ENCODE results near the gene GDAP1L1.
"Not testable (repeated sequence)": the region's sequence is repeated elsewhere in the genome, so short reads cannot be mapped to it uniquely, and the experiment has no call there.

Gene GDAP1L1

GRCh38 chr20:44222633-44223368 lies 24.3 kb upstream of the GDAP1L1 start:
- Histone ChIP-seq H3K4me3 (no peak overlapping the region), H3K9ac (ENCODE audit: insufficient read length) (no peak overlapping the region), H3K36me3 (ENCODE audit: insufficient read depth, low read length) (no peaks in the 10 kb centered on the region), H3K9me3 (ENCODE audit: low read depth, low read length) (no peaks in the 10 kb centered on the region), H3K27ac (no peak overlapping the region)
- DNase-seq (ENCODE audit: low read depth, low spot score) = no peak
- no peak for TF ChIP-seq POLR2AphosphoS5 (IDR thresholded peaks at IDR 0.05; ENCODE audit: borderline replicate concordance, low read depth, low read length)
- no peak for TF ChIP-seq FOXP2 (optimal IDR thresholded peaks at IDR 0.05; ENCODE audit: control extremely low read depth, extremely low read length, insufficient read depth)
- no peak for TF ChIP-seq EZH2 (IDR thresholded peaks at IDR 0.05)

GRCh38 chr20:44223721-44224120 lies 23.4 kb upstream of the GDAP1L1 start:
- no peaks in the 10 kb centered on the region for H3K9me3 ChIP-seq (ENCODE audit: low read depth, low read length)
- H3K27ac ChIP-seq = no peak overlapping the region
- no peak overlapping the region for H3K4me3 ChIP-seq
- H3K9ac ChIP-seq (ENCODE audit: insufficient read length) = no peak overlapping the region
- DNase-seq (ENCODE audit: low read depth, low spot score) = no peak
- H3K36me3 ChIP-seq (ENCODE audit: insufficient read depth, low read length) = no peaks in the 10 kb centered on the region
- no peak for TF ChIP-seq EZH2 (IDR thresholded peaks at IDR 0.05)
- no peak for TF ChIP-seq FOXP2 (optimal IDR thresholded peaks at IDR 0.05; ENCODE audit: control extremely low read depth, extremely low read length, insufficient read depth)
- TF ChIP-seq POLR2AphosphoS5 (IDR thresholded peaks at IDR 0.05; ENCODE audit: borderline replicate concordance, low read depth, low read length) = no peak

- DNase-seq (ENCODE audit: low read depth, low spot score) = no peak
- Histone ChIP-seq H3K36me3 (ENCODE audit: insufficient read depth, low read length) (no peaks in the 10 kb centered on the region), H3K9me3 (ENCODE audit: low read depth, low read length) (no peaks in the 10 kb centered on the region), H3K27ac (no peak overlapping the region), H3K9ac (ENCODE audit: insufficient read length) (no peak overlapping the region), H3K4me3 (no peak overlapping the region)
- TF ChIP-seq POLR2AphosphoS5 (IDR thresholded peaks at IDR 0.05; ENCODE audit: borderline replicate concordance, low read depth, low read length) (no peak), FOXP2 (optimal IDR thresholded peaks at IDR 0.05; ENCODE audit: control extremely low read depth, extremely low read length, insufficient read depth) (no peak), EZH2 (IDR thresholded peaks at IDR 0.05) (no peak)
These were observed 22.5 kb upstream of the GDAP1L1 start for GRCh38 chr20:44224637-44225036.

GRCh38 chr20:44228465-44229258 lies 18.4 kb upstream of the GDAP1L1 start:
- no peak for DNase-seq (ENCODE audit: low read depth, low spot score)
- Histone ChIP-seq H3K36me3 (ENCODE audit: insufficient read depth, low read length) (no peaks in the 10 kb centered on the region), H3K9ac (ENCODE audit: insufficient read length) (no peak overlapping the region), H3K27ac (no peak overlapping the region), H3K9me3 (ENCODE audit: low read depth, low read length) (no peaks in the 10 kb centered on the region), H3K4me3 (no peak overlapping the region)
- TF ChIP-seq EZH2 (IDR thresholded peaks at IDR 0.05) (no peak), POLR2AphosphoS5 (IDR thresholded peaks at IDR 0.05; ENCODE audit: borderline replicate concordance, low read depth, low read length) (no peak), FOXP2 (optimal IDR thresholded peaks at IDR 0.05; ENCODE audit: control extremely low read depth, extremely low read length, insufficient read depth) (no peak)

- Histone ChIP-seq H3K9me3 (ENCODE audit: low read depth, low read length) (no peaks in the 10 kb centered on the region), H3K27ac (no peak overlapping the region), H3K36me3 (ENCODE audit: insufficient read depth, low read length) (no peaks in the 10 kb centered on the region), H3K4me3 (no peak overlapping the region), H3K9ac (ENCODE audit: insufficient read length) (no peak overlapping the region)
- no peak for TF ChIP-seq EZH2 (IDR thresholded peaks at IDR 0.05)
- no peak for DNase-seq (ENCODE audit: low read depth, low spot score)
These were observed 15.9 kb upstream of the GDAP1L1 start for GRCh38 chr20:44231193-44231592.

- H3K4me3 ChIP-seq = no peak overlapping the region
- no peak overlapping the region for H3K27ac ChIP-seq
- no peaks in the 10 kb centered on the region for H3K36me3 ChIP-seq (ENCODE audit: insufficient read depth, low read length)
- no peak for DNase-seq (ENCODE audit: low read depth, low spot score)
- no peak for TF ChIP-seq POLR2AphosphoS5 (IDR thresholded peaks at IDR 0.05; ENCODE audit: borderline replicate concordance, low read depth, low read length)
- no peak for TF ChIP-seq EZH2 (IDR thresholded peaks at IDR 0.05)
- TF ChIP-seq FOXP2 (optimal IDR thresholded peaks at IDR 0.05; ENCODE audit: control extremely low read depth, extremely low read length, insufficient read depth) = no peak
- no peak overlapping the region for H3K9ac ChIP-seq (ENCODE audit: insufficient read length)
- H3K9me3 ChIP-seq (ENCODE audit: low read depth, low read length) = no peaks in the 10 kb centered on the region
These were observed 15.2 kb upstream of the GDAP1L1 start for GRCh38 chr20:44231713-44232468.

GRCh38 chr20:44232469-44232856 lies 14.6 kb upstream of the GDAP1L1 start:
- not testable (repeated sequence) for H3K9ac ChIP-seq (ENCODE audit: insufficient read length); H3K27ac ChIP-seq; DNase-seq (ENCODE audit: low read depth, low spot score); H3K9me3 ChIP-seq (ENCODE audit: low read depth, low read length); H3K4me3 ChIP-seq; H3K36me3 ChIP-seq (ENCODE audit: insufficient read depth, low read length)

GRCh38 chr20:44233436-44234016 lies 13.6 kb upstream of the GDAP1L1 start:
- H3K4me3 ChIP-seq = no peak overlapping the region
- TF ChIP-seq FOXP2 (optimal IDR thresholded peaks at IDR 0.05; ENCODE audit: control extremely low read depth, extremely low read length, insufficient read depth) = no peak
- no peak for TF ChIP-seq EZH2 (IDR thresholded peaks at IDR 0.05)
- no peak for TF ChIP-seq POLR2AphosphoS5 (IDR thresholded peaks at IDR 0.05; ENCODE audit: borderline replicate concordance, low read depth, low read length)
- no peaks in the 10 kb centered on the region for H3K9me3 ChIP-seq (ENCODE audit: low read depth, low read length)
- DNase-seq (ENCODE audit: low read depth, low spot score) = no peak
- no peaks in the 10 kb centered on the region for H3K36me3 ChIP-seq (ENCODE audit: insufficient read depth, low read length)
- no peak overlapping the region for H3K9ac ChIP-seq (ENCODE audit: insufficient read length)
- H3K27ac ChIP-seq = no peak overlapping the region

Measured in SK-N-MC (cell line).